PC-3 (cell line): ENCODE data around the gene SEPTIN3.

ENCODE experiments used
- CTCF ChIP-seq: fragments of 300-600 bp; sonication (generic); conservative IDR thresholded peaks from 2 replicates; pipeline ENCODE4 v1.5.1; 2017; ENCODE audit warnings: antibody characterized with exemption, low read depth, mild to moderate bottlenecking, low read length
- EZH2 ChIP-seq: fragments of 300-600 bp; sonication (generic); IDR thresholded peaks from one replicate; pipeline ENCODE4 v1.6.1; 2017; ENCODE audit warnings: antibody characterized with exemption, mild to moderate bottlenecking, low read length; ENCODE audit not compliant: unreplicated experiment
- EZH2phosphoT487 ChIP-seq: fragments of 300-600 bp; sonication (generic); IDR thresholded peaks from 2 replicates; pipeline ENCODE4 v1.6.1; 2018; ENCODE audit warnings: mild to moderate bottlenecking, antibody characterized with exemption, low read length, borderline replicate concordance

- TF ChIP-seq CTCF (no peak), EZH2 (no peak), EZH2phosphoT487 (no peak)
These were observed 5.1 kb upstream of the SEPTIN3 start for GRCh38 chr22:41964112-41964491.
